GM04504 (cell line): ENCODE data around the gene HOXB3.

ENCODE experiments used
- DNase-seq: peaks from one replicate; pipeline ENCODE4 v3.0.0-alpha.2; 2012; ENCODE audit warnings: low read depth

HOXB3 gene

GRCh38 chr17:48569674-48570324 is 20.2 kb downstream of the HOXB3 start:
- no peak for DNase-seq

GRCh38 chr17:48569240-48569582 is 20.8 kb downstream of the HOXB3 start:
- DNase-seq, result no peak

DNA sequence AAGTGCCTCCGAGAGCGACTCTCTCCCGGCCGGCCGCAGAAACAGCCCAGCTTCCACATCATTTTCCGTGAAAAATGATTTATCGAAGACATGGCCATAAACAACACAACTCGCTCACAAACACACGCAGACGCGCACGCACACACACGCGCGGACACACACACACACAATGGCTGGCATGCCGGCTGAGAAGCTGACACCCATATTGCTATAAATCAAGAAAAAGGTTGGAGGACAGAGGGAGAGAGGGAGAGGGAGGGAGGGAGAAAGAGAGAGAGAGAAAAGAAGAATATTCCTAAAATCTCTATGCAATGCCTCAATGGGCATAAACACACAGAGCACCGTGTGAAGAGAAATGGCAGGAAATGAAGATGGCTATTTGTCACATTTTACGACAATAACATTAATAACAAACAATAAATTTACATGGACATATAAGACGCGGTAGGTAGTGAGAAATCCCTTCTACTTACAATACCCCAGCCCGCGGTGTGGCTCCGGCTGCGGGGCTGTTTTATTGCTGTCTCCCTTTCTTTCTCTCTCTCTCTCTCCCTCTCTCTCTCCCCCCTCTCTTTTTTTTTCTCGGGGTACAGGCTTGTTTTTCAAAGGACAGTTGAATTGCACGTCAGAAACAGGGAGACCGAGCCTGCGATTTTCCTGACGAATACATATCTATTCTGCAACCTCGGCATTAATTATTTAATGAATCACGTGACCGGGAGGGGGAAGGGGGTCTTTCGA is 21.4 kb downstream of the HOXB3 start:
- DNase-seq, result no peak

DNA sequence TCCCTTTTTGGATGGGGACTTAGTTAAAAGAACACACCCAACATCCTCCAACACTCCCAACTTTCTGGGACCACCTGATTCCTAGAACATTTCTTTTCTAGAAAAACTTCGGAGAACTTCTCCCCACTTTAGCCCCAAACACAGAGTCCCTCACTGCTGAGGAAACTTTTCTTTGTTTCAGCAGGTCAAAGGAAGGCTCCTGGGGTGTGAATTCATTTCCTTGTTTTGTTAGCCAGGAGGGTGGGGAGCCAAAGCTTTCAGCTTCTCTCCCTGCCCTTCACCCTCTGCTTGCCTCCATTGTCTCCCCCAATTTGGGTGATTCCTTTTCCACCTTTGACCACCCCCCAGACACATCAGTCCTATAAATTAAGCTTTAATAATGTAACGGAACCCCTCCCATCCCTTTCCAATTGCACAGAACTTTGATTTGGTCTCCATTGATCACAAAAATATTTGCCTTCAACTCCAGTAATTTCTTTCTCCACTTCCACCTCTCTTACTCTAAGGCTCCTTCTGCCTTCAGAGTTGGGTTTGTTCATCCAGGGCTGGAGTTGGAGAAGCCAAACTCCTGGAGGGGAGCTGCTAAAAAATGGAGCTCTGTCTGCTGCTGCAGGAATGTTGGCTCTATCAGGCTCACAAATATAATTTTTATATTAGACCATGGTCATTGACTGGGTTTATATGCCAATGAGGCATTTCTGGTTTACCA is 22.2 kb downstream of the HOXB3 start:
- DNase-seq, result no peak

- DNase-seq, result no peak
Measured at GRCh38 chr17:48567209-48567608, 22.8 kb downstream of the HOXB3 start.

DNA sequence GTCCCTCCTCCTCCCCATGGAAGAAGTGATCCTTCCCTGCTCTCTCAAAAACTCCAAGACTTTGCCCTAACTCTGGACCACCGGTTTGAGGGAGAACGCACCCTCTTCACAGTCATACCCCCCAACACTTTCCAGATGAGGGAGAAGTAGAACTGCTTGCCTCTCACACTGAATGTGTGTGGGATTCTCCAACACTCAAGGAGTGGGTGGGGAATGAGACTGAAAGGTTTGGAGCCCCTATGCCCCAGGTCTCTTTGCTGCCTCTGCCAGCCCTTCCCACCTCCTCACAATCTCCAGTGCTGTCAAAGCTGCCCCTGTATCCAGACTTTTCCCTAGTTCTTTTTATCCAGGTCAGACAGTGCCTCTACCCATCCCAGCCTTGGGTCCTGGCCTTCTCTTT is 23.3 kb downstream of the HOXB3 start:
- no peak for DNase-seq

DNA sequence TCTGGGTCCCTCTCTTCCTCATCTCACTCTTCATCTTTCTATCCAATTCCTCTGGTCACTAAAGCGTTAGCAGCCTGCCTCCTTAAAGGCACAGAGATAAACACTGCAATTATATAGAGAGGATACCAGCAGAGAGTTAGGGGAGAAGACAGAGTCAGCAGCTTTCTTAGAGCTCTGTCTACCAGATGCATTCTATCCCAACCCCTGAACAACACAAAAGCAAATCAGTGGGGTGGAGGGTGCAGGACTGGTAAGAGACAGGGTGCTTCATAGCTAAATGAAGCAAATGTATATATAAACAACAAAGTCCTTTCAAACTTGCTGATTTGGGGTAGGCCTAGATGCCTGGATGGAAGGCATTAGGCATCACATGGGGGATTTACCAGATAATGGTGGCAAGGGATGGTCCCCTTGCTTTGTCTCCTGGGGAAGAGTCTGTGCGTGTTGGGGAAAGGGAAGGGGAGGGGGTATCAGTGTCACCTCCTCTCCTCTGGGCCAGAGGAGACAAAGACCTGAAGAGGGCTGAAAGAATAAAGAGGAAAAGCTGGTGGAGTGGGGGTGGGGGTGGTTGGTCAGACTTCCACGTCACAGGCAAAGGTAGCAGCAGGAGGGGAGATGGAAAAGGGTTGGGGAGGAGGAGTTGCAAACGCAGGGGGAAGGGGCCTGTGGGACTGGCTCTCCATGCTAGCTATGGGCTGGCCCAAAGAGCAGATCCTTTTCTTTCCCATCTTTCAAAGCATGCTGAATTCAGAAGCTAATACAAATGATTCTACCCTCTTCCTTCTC is 23.9 kb downstream of the HOXB3 start:
- no peak for DNase-seq

GRCh38 chr17:48565022-48565554 is 25.0 kb downstream of the HOXB3 start:
- DNase-seq, result no peak

GRCh38 chr17:48564188-48565021 is 25.6 kb downstream of the HOXB3 start:
- no peak for DNase-seq

DNA sequence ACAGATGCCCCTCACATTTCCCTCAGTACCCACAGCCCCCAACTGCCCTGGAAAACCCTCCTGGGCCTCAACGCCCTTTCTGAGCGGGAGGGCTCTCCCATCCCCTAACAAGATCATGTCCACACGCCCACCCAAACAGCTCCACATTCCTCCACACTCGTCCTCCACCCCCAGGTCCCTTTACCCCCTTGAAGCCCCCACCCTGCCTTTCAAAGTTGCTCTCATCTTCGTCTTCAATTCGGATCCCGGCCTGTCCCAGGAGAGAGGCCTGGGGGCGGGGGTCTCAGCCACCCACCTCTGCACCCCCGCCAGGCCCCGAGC is 26.2 kb downstream of the HOXB3 start:
- DNase-seq, result no peak

DNA sequence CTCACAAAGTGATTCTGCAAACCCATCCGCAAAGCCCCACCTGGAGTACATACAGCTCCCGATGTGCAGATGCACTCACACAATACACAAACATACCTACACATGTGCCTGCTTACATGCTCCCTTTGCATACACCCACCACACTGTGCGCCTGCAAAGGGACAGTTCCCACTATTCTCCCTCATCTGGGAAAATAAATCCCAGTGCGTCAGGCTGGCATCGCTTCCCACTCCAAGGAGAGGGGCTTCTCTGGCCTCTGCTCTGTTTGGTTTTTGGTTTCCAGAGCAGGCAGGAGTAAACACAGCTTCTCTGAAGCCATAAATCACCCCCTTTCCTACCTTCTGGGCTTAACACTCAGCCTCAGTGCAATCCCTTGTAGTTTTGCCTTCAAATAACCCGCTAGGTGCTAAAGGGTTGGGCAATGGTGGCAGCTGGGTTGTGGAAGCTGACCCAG is 26.6 kb downstream of the HOXB3 start:
- DNase-seq, result no peak

DNA sequence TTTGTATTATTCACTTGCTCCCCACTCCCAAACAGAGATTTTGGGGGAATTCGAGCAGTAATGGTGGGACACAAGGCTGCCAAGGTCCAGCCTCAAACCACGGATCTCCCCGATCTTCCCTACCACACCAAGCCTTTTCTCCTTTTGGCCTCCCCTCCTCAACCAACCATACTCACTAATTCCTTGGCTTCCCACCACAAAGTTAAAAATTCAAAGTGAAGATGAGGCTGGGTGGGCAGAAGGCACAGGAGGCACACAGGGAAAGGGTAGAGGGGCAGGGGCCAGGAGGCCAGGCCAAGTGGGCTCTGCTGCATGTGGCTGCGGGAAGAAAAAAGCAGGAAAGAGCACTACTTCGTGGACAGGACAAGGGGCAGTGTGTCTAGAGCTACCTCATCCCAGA is 27.1 kb downstream of the HOXB3 start:
- DNase-seq, result no peak

DNA sequence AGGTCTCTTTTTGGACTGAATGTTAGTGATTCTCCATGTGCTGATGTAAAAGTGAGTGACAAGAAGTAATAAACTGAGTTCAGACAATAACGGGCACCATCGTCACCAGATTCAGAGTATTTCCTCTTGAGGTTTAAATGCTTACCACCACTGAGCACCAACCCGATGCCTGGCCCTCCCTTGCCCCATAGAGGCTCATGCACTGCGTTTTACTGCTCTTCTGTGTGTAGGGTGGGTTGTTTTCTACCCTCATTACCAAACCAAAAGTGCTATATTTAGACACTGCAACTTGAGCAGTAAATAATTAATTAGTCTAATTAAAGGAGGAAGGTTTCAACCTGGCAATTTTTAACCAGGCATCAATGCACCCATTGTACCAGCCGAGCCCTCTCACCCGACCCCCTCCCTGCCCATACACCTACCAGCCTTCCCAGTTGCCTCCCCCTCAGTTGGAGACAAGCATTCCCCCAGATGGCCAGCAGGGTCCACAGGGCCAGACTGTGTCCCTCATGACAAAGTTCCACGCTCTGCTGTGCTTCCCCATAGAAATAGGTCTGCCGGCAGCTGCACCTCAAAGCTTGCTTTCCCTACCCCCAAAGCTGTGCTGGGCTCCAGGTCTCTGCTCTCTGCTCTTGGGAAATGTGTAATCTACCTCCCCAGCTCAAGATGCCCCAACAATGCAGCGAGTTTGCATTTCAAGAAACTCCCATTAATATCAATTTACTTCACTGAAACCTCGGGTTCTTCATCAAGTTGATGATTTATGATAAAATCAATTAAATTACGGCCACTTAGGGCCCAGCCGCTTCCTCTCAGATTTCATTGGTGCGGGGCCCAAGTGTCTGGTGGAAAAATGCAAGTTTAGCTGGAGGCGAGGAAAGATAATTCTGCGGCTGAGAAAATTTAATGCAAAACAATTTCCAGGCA is 27.9 kb downstream of the HOXB3 start:
- DNase-seq, result no peak

DNA sequence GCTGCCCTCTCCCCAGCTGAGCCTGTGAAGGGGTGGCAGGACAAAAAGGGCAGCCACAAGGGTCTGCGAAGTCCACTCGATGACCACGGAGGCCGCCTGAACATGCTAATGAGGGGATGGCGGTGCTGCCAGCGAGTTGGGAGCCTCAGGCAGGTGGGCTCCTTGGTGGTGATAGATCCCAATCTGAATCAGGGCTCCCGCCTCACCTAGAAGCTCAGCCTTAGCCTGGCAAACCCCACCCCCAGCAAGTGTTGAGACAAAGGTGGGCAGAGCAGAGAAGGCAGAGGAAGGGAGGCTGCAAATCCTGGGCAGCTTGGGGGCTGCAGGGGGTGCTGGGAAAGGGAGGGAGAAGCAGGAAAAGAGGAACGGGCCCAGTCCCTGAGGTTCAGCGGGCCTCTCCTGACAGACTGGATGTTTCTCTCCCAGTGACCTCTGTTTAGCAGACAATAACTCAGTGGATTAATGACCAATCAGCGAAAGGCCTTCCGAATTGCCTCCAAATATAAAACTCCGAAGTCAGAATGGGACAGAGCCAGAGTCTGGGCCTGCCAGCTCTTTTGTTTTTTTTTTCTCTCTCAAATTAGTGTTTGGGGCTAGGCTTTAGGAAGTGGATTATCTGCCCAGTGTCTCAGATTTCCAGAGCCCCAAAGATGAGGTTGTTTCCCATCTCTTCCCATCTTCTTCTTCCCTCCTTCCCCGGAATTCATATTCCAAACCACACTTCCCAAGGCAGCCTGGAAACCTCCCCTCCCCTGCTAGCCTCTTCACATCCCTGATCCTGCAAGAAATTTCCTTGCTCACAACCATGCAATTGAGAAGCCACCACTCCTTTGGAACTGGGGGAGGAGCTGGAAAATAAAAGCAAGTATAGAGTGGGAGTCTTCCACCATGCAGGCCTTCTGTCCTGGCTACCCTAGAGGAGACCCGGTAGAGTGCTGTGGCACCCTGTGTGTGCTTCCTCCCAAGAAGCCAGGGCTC is 29.9 kb downstream of the HOXB3 start:
- DNase-seq, result no peak

GRCh38 chr17:48559122-48559839 is 30.8 kb downstream of the HOXB3 start:
- no peak for DNase-seq

GRCh38 chr17:48558831-48559121 is 31.3 kb downstream of the HOXB3 start:
- no peak for DNase-seq

- no peak for DNase-seq
Measured at GRCh38 chr17:48558057-48558830, 31.8 kb downstream of the HOXB3 start.
